GM23248 (cell line): ENCODE results near the gene PLEKHA6. TPM values are rescaled to one million over a fixed set of nuclear protein-coding genes. Genes with fewer than 3 reads are reported as not detected.
A peak's percentile ranks its signal among the peaks of the same experiment; 100 is the strongest.

ENCODE experiments used
- DNase-seq: peaks from one replicate; pipeline ENCODE4 v3.0.0-alpha.2; 2015
- H2AFZ ChIP-seq: fragments of 200-600 bp; sonication (generic); 2 replicates; pipeline ENCODE4 v1.6.1; 2016; ENCODE audit warnings: antibody characterized with exemption
- H3F3A ChIP-seq: fragments of 200-600 bp; sonication (generic); 2 replicates; pipeline ENCODE4 v1.6.1; 2016; ENCODE audit warnings: mild to moderate bottlenecking, antibody characterized with exemption, mixed run types; ENCODE audit not compliant: insufficient read depth
- H3K27ac ChIP-seq: fragments of 200-600 bp; sonication (generic); 2 replicates; pipeline ENCODE4 v1.5.1; 2016; ENCODE audit warnings: mild to moderate bottlenecking
- H3K27me3 ChIP-seq: fragments of 200-600 bp; sonication (generic); replicated peaks from 2 replicates; pipeline ENCODE4 v1.6.1; 2016; ENCODE audit warnings: mild to moderate bottlenecking; ENCODE audit not compliant: insufficient read depth
- H3K36me3 ChIP-seq: fragments of 200-600 bp; sonication (generic); 2 replicates; pipeline ENCODE4 v1.6.1; 2016; ENCODE audit warnings: low read depth, mild to moderate bottlenecking
- H3K4me1 ChIP-seq: fragments of 200-600 bp; sonication (generic); 2 replicates; pipeline ENCODE4 v1.6.1; 2016; ENCODE audit warnings: mild to moderate bottlenecking; ENCODE audit not compliant: insufficient read depth
- H3K4me2 ChIP-seq: fragments of 200-600 bp; sonication (generic); one replicate; pipeline ENCODE4 v1.6.1; 2016; ENCODE audit warnings: mild to moderate bottlenecking; ENCODE audit not compliant: unreplicated experiment
- H3K4me3 ChIP-seq: fragments of 200-600 bp; sonication (generic); 2 replicates; pipeline ENCODE4 v1.5.1; 2016; ENCODE audit warnings: mild to moderate bottlenecking
- H3K79me2 ChIP-seq: fragments of 200-600 bp; sonication (generic); 2 replicates; pipeline ENCODE4 v1.6.1; 2016; ENCODE audit warnings: mild to moderate bottlenecking; ENCODE audit not compliant: insufficient read depth
- H3K9ac ChIP-seq: fragments of 200-600 bp; sonication (generic); 2 replicates; pipeline ENCODE4 v1.6.1; 2016; ENCODE audit warnings: mild to moderate bottlenecking
- H3K9me2 ChIP-seq: fragments of 200-600 bp; sonication (generic); 2 replicates; pipeline ENCODE4 v1.6.1; 2016; ENCODE audit warnings: mixed run types, mild to moderate bottlenecking, moderate library complexity; ENCODE audit not compliant: insufficient read depth
- H3K9me3 ChIP-seq: fragments of 200-600 bp; sonication (generic); one replicate; pipeline ENCODE4 v1.6.1; 2017; ENCODE audit warnings: low read depth
- H4K20me1 ChIP-seq: fragments of 200-600 bp; sonication (generic); 2 replicates; pipeline ENCODE4 v1.6.0; 2016; ENCODE audit not compliant: insufficient read depth
- EZH2 ChIP-seq: fragments of 200-600 bp; sonication (generic); IDR thresholded peaks from 2 replicates; pipeline ENCODE4 v1.6.1; 2018; ENCODE audit warnings: antibody characterized with exemption, mild to moderate bottlenecking; ENCODE audit not compliant: insufficient read depth, poor library complexity, severe bottlenecking
- EZH2phosphoT487 ChIP-seq: fragments of 200-600 bp; sonication (generic); IDR thresholded peaks from 2 replicates; pipeline ENCODE4 v1.6.1; 2018; ENCODE audit warnings: antibody characterized with exemption, moderate library complexity, mild to moderate bottlenecking, low read depth; ENCODE audit not compliant: insufficient read depth
- WGBS, 2 experiments: methylation state at CpG; one replicate each; pipeline ENCODE4 v1.1.6; 2015 to 2017; ENCODE audit warnings: low lambda C conversion rate in 2 of 2, low coverage in 1 of 2; ENCODE audit errors: missing lambda C conversion rate in 2 of 2; 5-methylcytosine and 5-hydroxymethylcytosine counted together
- in situ Hi-C: fragments of 300-500 bp; cut with MboI; formaldehyde crosslinking; loops from 2 replicates; pipeline ENCODE4 v1.15.0; 2020
- polyA plus RNA-seq: library from polyadenylated mRNA; unstranded; fragments of >200 nt; fragmentation: Nextera tagmentation; extraction: Ambion mirVana; gene quantifications from 2 replicates; pipeline ENCODE4 v1.2.1, GENCODE V29; 2016
- total RNA-seq: library from RNA; depleted of rRNA; stranded (reverse); fragments of >200 nt; shearing (Covaris generic); gene quantifications from 2 replicates; pipeline ENCODE4 v1.2.3, GENCODE V29; 2014

The PLEKHA6 gene
- total and polyA plus RNA-seq, 2 experiments from 2014 or later = 4.5 to 7.3 TPM

GRCh38 chr1:204219971-204220616, 139.6 kb downstream of the PLEKHA6 start:
- Histone ChIP-seq H3K36me3 (no peaks in the 10 kb centered on the region), H3F3A (peaks cover 5% of the 10 kb centered on the region; the same call in 1 of the 2 replicates), H3K4me2 (no peak overlapping the region), H3K27ac (no peak overlapping the region), H3K9ac (no peak overlapping the region), H3K9me3 (no peaks in the 10 kb centered on the region), H3K4me3 (no peak overlapping the region), H4K20me1 (no peaks in the 10 kb centered on the region), H2AFZ (no peak overlapping the region), H3K9me2 (no peaks in the 10 kb centered on the region), H3K79me2 (no peaks in the 10 kb centered on the region), H3K27me3 (no peaks in the 10 kb centered on the region), H3K4me1 (no peaks in the 10 kb centered on the region)
- DNase-seq = peak; percentile 18
- TF ChIP-seq EZH2 = no peak
- no peak for TF ChIP-seq EZH2phosphoT487
- WGBS, 2 experiments = 57 to 58% methylated on average over 10 of the region's 10 CpGs
- in situ Hi-C loops = no loop called here

- no peaks in the 10 kb centered on the region for H3K9me2 ChIP-seq
- no peak for DNase-seq
- H2AFZ ChIP-seq = no peak overlapping the region
- H3K9me3 ChIP-seq = no peaks in the 10 kb centered on the region
- no peaks in the 10 kb centered on the region for H3K36me3 ChIP-seq
- no peak overlapping the region for H3K27ac ChIP-seq
- H3K4me2 ChIP-seq = no peak overlapping the region
- no peaks in the 10 kb centered on the region for H3K27me3 ChIP-seq
- no peaks in the 10 kb centered on the region for H3F3A ChIP-seq
- in situ Hi-C loops = no loop called here
- 72 to 85% methylated on average over 2 of the region's 2 CpGs for WGBS, 2 experiments
- TF ChIP-seq EZH2phosphoT487 (no peak), EZH2 (no peak)
- no peaks in the 10 kb centered on the region for H3K79me2 ChIP-seq
- no peak overlapping the region for H3K9ac ChIP-seq
- no peaks in the 10 kb centered on the region for H3K4me1 ChIP-seq
- no peak overlapping the region for H3K4me3 ChIP-seq
- H4K20me1 ChIP-seq = no peaks in the 10 kb centered on the region
These were observed 141.2 kb downstream of the PLEKHA6 start for GRCh38 chr1:204218552-204218951.

GRCh38 chr1:204217648-204218000, 142.1 kb downstream of the PLEKHA6 start:
- DNase-seq = no peak
- TF ChIP-seq EZH2 = no peak
- Histone ChIP-seq H3K36me3 (no peaks in the 10 kb centered on the region), H2AFZ (no peak overlapping the region), H3K4me2 (no peak overlapping the region), H3K9me3 (no peaks in the 10 kb centered on the region), H3K27ac (no peak overlapping the region), H3K4me3 (no peak overlapping the region), H4K20me1 (no peaks in the 10 kb centered on the region), H3K79me2 (no peaks in the 10 kb centered on the region), H3K4me1 (no peaks in the 10 kb centered on the region), H3K9me2 (no peaks in the 10 kb centered on the region), H3K9ac (no peak overlapping the region), H3F3A (no peaks in the 10 kb centered on the region), H3K27me3 (no peaks in the 10 kb centered on the region)
- 66 to 85% methylated on average over 4 of the region's 4 CpGs for WGBS, 2 experiments
- in situ Hi-C loops = no loop called here

- Histone ChIP-seq H3K4me2 (no peak overlapping the region), H4K20me1 (no peaks in the 10 kb centered on the region), H3K9ac (no peak overlapping the region), H3K27ac (no peak overlapping the region), H3K9me2 (no peaks in the 10 kb centered on the region), H3K9me3 (no peaks in the 10 kb centered on the region), H2AFZ (no peak overlapping the region), H3K79me2 (no peaks in the 10 kb centered on the region), H3K27me3 (no peaks in the 10 kb centered on the region), H3K4me3 (no peak overlapping the region), H3K36me3 (no peaks in the 10 kb centered on the region), H3F3A (no peaks in the 10 kb centered on the region), H3K4me1 (no peaks in the 10 kb centered on the region)
- no peak for TF ChIP-seq EZH2
- no peak for TF ChIP-seq EZH2phosphoT487
- DNase-seq = no peak
- 72 to 74% methylated on average over 11 of the region's 11 CpGs for WGBS, 2 experiments
- in situ Hi-C loops = no loop called here
These were observed 142.7 kb downstream of the PLEKHA6 start for GRCh38 chr1:204216880-204217647.
